KOPT-K1 (cell line): ENCODE data around the gene SUMF1.

Experiments
- H3K27ac ChIP-seq: fragments of 200-600 bp; sonication (generic); 2 replicates; pipeline ENCODE4 v1.5.1; 2016; ENCODE audit warnings: antibody characterized with exemption, mild to moderate bottlenecking, low read depth, low read length; ENCODE audit not compliant: poor library complexity, severe bottlenecking
- H3K36me3 ChIP-seq: fragments of 200-600 bp; sonication (generic); 2 replicates; pipeline ENCODE4 v1.5.1; 2017; ENCODE audit warnings: antibody characterized with exemption, mild to moderate bottlenecking, low read length, moderate library complexity; ENCODE audit not compliant: insufficient read depth
- H3K9me3 ChIP-seq: fragments of 200-600 bp; sonication (generic); 2 replicates; pipeline ENCODE4 v1.5.1; 2017; ENCODE audit warnings: antibody characterized with exemption, low read length, mild to moderate bottlenecking; ENCODE audit not compliant: insufficient read depth, poor library complexity, severe bottlenecking

The SUMF1 gene

GRCh38 chr3:4401441-4401840 is 65.6 kb downstream of the SUMF1 start:
- Histone ChIP-seq H3K27ac (no peak overlapping the region), H3K9me3 (no peaks in the 10 kb centered on the region), H3K36me3 (no peaks in the 10 kb centered on the region; the same call in 1 of the 2 replicates)

GRCh38 chr3:4399476-4399875 is 67.6 kb downstream of the SUMF1 start:
- Histone ChIP-seq H3K36me3 (no peaks in the 10 kb centered on the region), H3K9me3 (no peaks in the 10 kb centered on the region), H3K27ac (no peak overlapping the region)

- no peaks in the 10 kb centered on the region for H3K36me3 ChIP-seq
- no peaks in the 10 kb centered on the region for H3K9me3 ChIP-seq
- H3K27ac ChIP-seq: no peak overlapping the region
These were observed 68.2 kb downstream of the SUMF1 start for GRCh38 chr3:4398941-4399245.

GRCh38 chr3:4398120-4398940 is 68.7 kb downstream of the SUMF1 start:
- no peaks in the 10 kb centered on the region for H3K36me3 ChIP-seq
- no peak overlapping the region for H3K27ac ChIP-seq
- no peaks in the 10 kb centered on the region for H3K9me3 ChIP-seq

DNA sequence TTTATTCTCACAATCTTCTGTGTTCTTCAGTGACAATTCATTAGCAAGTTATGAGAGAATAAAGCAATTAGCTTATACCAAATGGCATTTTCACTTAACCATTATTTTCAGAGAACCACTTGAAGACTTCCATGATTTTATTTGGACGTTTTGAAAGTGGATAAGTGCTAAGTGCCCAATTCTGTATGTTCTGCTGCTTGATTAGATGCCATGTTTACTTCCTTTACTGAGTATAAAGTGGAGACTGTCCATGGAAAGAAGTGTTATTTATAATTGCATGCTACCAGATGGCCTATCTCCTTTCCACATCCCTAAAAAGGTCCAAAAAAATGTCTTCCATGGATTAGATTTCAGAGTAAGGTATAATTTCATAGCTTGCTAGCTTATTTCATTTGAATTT is 69.6 kb downstream of the SUMF1 start:
- Histone ChIP-seq H3K36me3 (no peaks in the 10 kb centered on the region), H3K9me3 (no peaks in the 10 kb centered on the region), H3K27ac (no peak overlapping the region)

- no peaks in the 10 kb centered on the region for H3K36me3 ChIP-seq
- H3K9me3 ChIP-seq: no peaks in the 10 kb centered on the region
- no peak overlapping the region for H3K27ac ChIP-seq
These were observed 70.5 kb downstream of the SUMF1 start for GRCh38 chr3:4396542-4396941.

DNA sequence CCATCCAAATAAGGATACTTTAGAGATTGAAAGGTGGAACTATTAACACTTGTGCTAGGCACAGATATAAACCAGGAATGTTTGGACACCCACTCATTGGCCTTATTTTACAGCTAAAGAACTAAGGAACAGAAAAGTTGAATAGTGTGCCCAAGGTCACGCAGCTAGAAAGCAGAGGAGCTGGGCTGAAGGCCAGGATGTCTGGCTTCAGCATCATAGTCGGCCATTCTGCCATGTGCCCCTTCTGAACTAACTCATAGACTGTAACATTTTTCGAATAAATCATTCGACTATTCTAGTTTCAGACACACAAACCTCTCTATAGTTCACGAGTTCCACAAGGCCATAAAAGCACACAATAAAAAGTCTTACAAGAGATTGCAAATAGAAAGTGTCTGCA is 71.1 kb downstream of the SUMF1 start:
- H3K27ac ChIP-seq: no peak overlapping the region
- H3K36me3 ChIP-seq: no peaks in the 10 kb centered on the region
- H3K9me3 ChIP-seq: no peaks in the 10 kb centered on the region

DNA sequence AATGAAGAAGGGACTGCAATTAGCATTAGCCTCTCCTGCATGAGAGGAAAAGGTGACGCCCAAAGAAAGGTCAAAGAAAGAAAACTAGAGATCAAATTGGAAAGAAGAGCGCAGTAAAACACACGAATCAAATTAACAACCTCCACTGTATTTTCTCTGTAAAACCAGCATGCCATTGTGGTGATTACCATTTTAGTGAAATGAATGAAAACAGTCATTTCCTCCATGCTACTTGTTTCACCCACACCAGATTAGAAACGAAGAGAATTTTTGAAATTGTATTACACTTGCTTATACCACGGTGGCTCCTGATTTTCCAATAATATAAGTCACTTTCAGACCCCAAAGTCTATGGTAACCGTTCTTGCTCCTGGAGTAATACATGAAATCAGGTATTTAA is 71.6 kb downstream of the SUMF1 start:
- Histone ChIP-seq H3K9me3 (no peaks in the 10 kb centered on the region), H3K36me3 (no peaks in the 10 kb centered on the region), H3K27ac (no peak overlapping the region)

GRCh38 chr3:4394567-4394966 is 72.5 kb downstream of the SUMF1 start:
- Histone ChIP-seq H3K9me3 (no peaks in the 10 kb centered on the region), H3K27ac (peak overlapping the region; percentile 55)

DNA sequence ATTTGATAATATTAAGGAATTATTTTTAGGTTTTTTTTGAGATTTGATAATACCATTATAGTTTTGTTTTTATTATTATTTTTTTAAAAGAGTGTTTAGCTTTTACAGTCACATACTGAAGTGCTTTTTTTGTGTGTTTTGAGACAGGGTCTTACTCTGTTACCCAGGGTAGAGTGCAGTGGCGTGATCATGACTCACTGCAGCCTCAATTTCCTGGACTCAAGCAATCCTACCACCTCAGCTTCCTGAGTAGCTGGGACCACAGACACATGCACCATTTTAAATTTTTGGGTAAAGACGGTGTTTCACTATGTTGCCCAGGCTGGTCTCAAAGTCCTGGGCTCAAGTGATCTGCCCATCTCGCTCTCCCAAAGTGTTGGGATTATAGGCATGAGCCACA is 73.0 kb downstream of the SUMF1 start:
- peak overlapping the region; percentile 55 for H3K27ac ChIP-seq
- H3K36me3 ChIP-seq: no peaks in the 10 kb centered on the region
- H3K9me3 ChIP-seq: no peaks in the 10 kb centered on the region

More at GRCh38 chr3:4394567-4394966, 72.5 kb downstream of the SUMF1 start:
- no peaks in the 10 kb centered on the region for H3K36me3 ChIP-seq

DNA sequence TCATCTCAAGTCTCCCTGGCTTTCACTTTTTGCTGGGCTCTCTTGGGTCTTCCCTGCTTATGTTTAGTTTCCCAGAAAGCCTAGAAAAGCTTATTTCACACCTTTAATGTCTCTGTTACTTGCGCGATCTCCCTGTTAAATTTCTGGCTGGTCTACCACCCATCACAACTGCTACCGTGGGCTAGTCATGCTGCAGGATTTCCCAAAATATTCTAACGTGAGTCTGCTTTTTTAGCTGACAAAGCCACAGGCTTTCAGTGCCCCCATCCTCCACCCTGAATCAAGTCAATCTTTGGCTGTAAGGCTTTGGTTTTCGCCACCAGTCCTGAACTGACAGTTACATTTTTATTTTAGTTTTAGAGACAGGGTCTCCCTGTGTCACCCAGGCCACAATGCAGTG is 74.1 kb downstream of the SUMF1 start:
- H3K36me3 ChIP-seq: no peaks in the 10 kb centered on the region
- H3K9me3 ChIP-seq: no peaks in the 10 kb centered on the region
- H3K27ac ChIP-seq: peak overlapping the region; percentile 10

DNA sequence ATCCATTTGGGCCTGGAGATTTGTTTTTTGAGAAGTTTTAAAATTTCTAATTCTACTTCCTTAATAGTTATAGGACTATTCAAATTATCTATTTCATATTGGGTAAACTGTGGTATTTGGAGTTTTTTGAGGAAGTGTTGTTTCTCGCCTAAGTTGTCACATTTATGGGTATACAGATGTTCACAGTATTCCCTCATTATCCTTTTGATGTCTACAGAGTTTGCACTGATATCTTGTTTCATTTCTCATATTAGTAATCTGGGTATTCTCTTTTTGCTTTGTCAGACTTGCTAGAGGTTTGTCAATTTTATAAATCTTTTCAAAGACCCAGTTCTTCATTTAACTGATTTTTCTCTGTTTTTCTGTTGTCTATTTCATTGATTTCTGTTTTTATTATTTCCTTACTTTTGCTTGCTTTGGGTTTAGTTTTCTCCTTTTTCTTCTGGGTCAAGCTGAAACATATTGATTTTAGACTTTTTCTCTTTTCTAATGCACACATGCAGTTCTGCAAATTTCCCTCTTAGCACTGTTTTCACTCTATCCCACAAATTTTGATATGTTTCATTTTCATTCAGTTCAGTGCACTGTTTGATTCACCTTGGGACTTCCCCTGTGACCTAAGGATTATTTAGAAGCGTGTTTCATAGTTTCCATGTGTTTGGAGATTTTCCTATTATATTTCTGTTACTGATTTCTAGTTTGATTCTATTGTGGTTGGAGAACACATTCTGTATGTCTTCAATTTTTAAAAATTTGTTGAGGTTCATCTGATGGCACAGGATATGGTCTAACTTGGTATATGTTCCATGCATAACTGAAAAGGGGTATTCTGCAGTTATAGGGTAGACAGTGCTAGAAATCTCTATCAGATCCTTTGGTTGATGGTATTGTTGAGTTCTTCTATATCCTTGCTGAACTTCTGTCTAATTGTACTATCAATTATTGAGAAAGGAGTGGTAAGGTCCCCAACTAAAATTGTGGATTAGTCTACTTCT is 79.6 kb downstream of the SUMF1 start:
- Histone ChIP-seq H3K36me3 (no peaks in the 10 kb centered on the region), H3K9me3 (no peaks in the 10 kb centered on the region), H3K27ac (no peak overlapping the region)

GRCh38 chr3:4385201-4385600 is 81.9 kb downstream of the SUMF1 start:
- Histone ChIP-seq H3K36me3 (no peaks in the 10 kb centered on the region), H3K27ac (no peak overlapping the region), H3K9me3 (no peaks in the 10 kb centered on the region)

GRCh38 chr3:4380013-4380412 is 87.1 kb downstream of the SUMF1 start:
- Histone ChIP-seq H3K27ac (no peak overlapping the region), H3K9me3 (no peaks in the 10 kb centered on the region), H3K36me3 (no peaks in the 10 kb centered on the region)

DNA sequence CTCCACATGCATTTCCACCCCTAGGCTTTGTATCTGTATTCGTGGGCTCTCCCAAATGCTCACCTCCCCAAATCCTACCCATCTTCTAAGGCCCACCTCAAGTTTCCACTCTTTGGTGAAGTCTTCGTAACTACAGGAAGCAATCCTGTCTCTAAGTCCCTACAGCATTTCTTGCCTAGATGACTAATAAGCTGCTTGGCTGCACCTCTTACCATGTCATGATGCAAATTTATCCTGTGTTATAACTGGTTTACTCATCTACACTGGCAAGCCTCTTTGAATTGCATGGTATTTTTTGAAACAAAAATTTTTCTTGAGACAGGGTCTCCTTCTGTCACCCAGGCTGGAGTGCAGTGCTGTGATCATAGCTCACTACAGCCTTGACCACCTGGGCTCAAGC is 90.6 kb downstream of the SUMF1 start:
- no peak overlapping the region for H3K27ac ChIP-seq

More for the DNA sequence above, 90.6 kb downstream of the SUMF1 start:
- no peaks in the 10 kb centered on the region for H3K36me3 ChIP-seq
- H3K9me3 ChIP-seq: peaks cover 17% of the 10 kb centered on the region
